Activated naive CD8-positive, alpha-beta T cell treated with anti-CD3 and anti-CD28 coated beads, Interleukin-2, amount 50 U/mL, for 24 hours (primary cell): Measurements from ENCODE around the gene COL19A1.
"Not testable (repeated sequence)": the region's sequence is repeated elsewhere in the genome, so short reads cannot be mapped to it uniquely, and the experiment has no call there.

Experiments used
- ATAC-seq: fragments of 150-1000 bp; cut with Tn5 transposase; one replicate; pipeline ENCODE4 v1.10.0; 2021
- DNase-seq: peaks from one replicate; pipeline ENCODE4 v3.0.0; 2021
- H3K27ac Mint-ChIP-seq: one replicate; pipeline ENCODE4 v1.8.0; 2021; ENCODE audit warnings: mild to moderate bottlenecking, mixed read lengths
- H3K27me3 Mint-ChIP-seq: one replicate; pipeline ENCODE4 v1.8.0; 2021; ENCODE audit warnings: mixed read lengths
- H3K36me3 Mint-ChIP-seq: one replicate; pipeline ENCODE4 v1.8.0; 2021; ENCODE audit warnings: low read depth, mixed read lengths
- H3K4me1 Mint-ChIP-seq: one replicate; pipeline ENCODE4 v1.8.0; 2021; ENCODE audit warnings: mixed read lengths
- H3K4me3 Mint-ChIP-seq: one replicate; pipeline ENCODE4 v1.8.0; 2021; ENCODE audit warnings: mild to moderate bottlenecking, moderate library complexity, mixed read lengths
- H3K9me3 Mint-ChIP-seq: one replicate; pipeline ENCODE4 v1.8.0; 2021; ENCODE audit warnings: mixed read lengths

Gene COL19A1

DNA sequence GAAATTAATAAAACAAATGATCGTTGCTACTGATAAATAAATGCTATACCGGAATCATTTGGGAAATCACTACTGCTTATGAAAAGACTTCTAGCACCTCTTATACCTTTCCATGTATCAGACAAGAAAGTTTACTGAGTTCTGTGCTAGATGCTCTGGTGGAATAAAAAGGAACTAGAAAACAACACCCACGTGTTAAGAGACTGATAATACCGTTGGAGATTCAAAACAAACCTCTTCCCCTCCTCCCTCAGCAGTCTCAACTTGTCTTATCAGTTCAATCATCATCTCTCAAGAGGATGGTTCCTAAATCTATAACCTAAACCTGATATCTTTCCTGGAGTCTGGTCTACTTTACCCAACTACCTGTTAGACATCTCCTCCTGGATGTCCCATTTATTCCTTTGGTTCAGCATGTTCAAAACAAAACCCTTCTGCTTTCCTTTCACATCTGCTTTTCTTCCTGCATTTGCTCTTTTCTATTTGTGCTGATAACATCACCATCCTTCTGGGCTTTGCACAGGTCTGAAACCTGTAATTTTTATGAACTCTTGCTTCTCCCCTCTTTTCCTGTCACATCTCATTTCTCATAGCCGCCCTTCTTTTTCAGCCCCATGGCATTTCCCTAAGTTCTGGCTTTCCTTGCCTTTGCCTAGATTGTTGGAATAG lies 122.2 kb downstream of the COL19A1 start:
- no peak for DNase-seq
- no peaks in the 10 kb centered on the region for H3K9me3 Mint-ChIP-seq
- no peak overlapping the region for H3K27ac Mint-ChIP-seq
- H3K36me3 Mint-ChIP-seq = no peaks in the 10 kb centered on the region
- ATAC-seq = no peak
- no peaks in the 10 kb centered on the region for H3K27me3 Mint-ChIP-seq
- H3K4me1 Mint-ChIP-seq = peaks cover 6% of the 10 kb centered on the region
- no peak overlapping the region for H3K4me3 Mint-ChIP-seq

DNA sequence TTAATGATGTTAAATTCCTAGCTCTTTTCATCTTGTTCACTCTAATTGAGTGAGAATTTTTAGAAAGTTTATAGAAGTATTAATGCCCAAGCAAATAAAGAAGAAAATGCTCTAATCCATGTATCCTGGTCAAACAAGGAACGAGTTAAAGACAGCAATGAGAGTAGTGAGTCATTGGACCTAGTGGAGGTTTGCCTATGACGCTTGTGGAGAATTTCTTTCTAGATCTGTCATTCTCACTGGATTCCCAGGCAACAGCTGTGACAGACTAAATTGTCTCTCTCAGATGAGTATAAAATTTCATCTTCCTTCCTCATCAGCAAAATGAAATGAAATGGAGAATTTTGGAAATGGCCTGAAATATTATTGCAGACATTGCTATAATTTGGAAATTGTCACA lies 127.9 kb downstream of the COL19A1 start:
- DNase-seq (no peak), ATAC-seq (no peak)
- Mint-ChIP-seq H3K4me3 (no peak overlapping the region), H3K9me3 (no peaks in the 10 kb centered on the region), H3K4me1 (no peaks in the 10 kb centered on the region), H3K27me3 (no peaks in the 10 kb centered on the region), H3K36me3 (no peaks in the 10 kb centered on the region), H3K27ac (no peak overlapping the region)

GRCh38 chr6:70008189-70008588 lies 141.8 kb downstream of the COL19A1 start:
- peaks cover 17% of the 10 kb centered on the region for H3K9me3 Mint-ChIP-seq
- peaks cover 2% of the 10 kb centered on the region for H3K27me3 Mint-ChIP-seq
- no peak overlapping the region for H3K4me3 Mint-ChIP-seq
- peaks cover 5% of the 10 kb centered on the region for H3K36me3 Mint-ChIP-seq
- no peak overlapping the region for H3K27ac Mint-ChIP-seq
- DNase-seq (no peak), ATAC-seq (no peak)
- no peaks in the 10 kb centered on the region for H3K4me1 Mint-ChIP-seq

DNA sequence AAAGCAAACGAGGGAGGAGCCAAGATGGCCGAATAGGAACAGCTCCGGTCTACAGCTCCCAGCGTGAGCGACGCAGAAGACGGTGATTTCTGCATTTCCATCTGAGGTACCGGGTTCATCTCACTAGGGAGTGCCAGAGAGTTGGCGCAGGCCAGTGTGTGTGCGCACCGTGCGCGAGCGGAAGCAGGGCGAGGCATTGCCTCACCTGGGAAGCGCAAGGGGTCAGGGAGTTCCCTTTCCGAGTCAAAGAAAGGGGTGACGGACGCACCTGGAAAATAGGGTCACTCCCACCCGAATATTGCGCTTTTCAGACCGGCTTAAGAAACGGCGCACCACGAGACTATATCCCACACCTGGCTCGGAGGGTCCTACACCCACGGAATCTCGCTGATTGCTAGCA lies 144.0 kb downstream of the COL19A1 start:
- H3K4me1 Mint-ChIP-seq, ATAC-seq, H3K4me3 Mint-ChIP-seq, H3K27ac Mint-ChIP-seq, DNase-seq, H3K27me3 Mint-ChIP-seq, H3K36me3 Mint-ChIP-seq: not testable (repeated sequence)
- H3K9me3 Mint-ChIP-seq = peaks cover 17% of the 10 kb centered on the region

DNA sequence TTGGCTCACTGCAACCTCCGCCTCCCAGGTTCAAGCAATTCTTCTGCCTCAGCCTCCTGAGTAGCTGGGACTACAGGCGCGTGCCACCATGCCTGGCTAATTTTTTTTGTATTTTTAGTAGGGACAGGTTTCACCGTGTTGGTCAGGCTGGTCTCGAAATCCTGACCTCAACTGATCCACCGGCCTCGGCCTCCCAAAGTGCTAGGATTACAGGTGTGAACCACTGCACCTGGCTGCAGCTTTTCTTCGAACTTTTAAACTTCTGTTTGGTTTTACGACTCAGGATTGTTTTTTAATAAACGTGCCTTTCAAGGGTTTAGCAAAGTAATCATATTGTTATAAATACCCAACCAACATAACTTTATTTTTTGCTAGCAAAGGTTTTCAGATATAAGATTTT lies 156.8 kb downstream of the COL19A1 start:
- not testable (repeated sequence) for DNase-seq, ATAC-seq, H3K4me1 Mint-ChIP-seq, H3K36me3 Mint-ChIP-seq, H3K27ac Mint-ChIP-seq, H3K4me3 Mint-ChIP-seq, H3K9me3 Mint-ChIP-seq, H3K27me3 Mint-ChIP-seq

- Mint-ChIP-seq H3K4me1 (no peaks in the 10 kb centered on the region), H3K27ac (no peak overlapping the region), H3K27me3 (no peaks in the 10 kb centered on the region), H3K9me3 (no peaks in the 10 kb centered on the region), H3K4me3 (no peak overlapping the region), H3K36me3 (no peaks in the 10 kb centered on the region)
- no peak for DNase-seq
- no peak for ATAC-seq
Observed at GRCh38 chr6:70028246-70028645, 161.9 kb downstream of the COL19A1 start.

- Mint-ChIP-seq H3K36me3 (no peaks in the 10 kb centered on the region), H3K27ac (no peak overlapping the region), H3K9me3 (no peaks in the 10 kb centered on the region), H3K27me3 (no peaks in the 10 kb centered on the region), H3K4me3 (no peak overlapping the region), H3K4me1 (no peaks in the 10 kb centered on the region)
- ATAC-seq (no peak), DNase-seq (no peak)
Observed at GRCh38 chr6:70028926-70029325, 162.6 kb downstream of the COL19A1 start.

GRCh38 chr6:70033781-70034180 lies 167.4 kb downstream of the COL19A1 start:
- Mint-ChIP-seq H3K27ac (no peak overlapping the region), H3K36me3 (no peaks in the 10 kb centered on the region), H3K4me3 (no peak overlapping the region), H3K9me3 (no peaks in the 10 kb centered on the region), H3K4me1 (no peaks in the 10 kb centered on the region), H3K27me3 (no peaks in the 10 kb centered on the region)
- no peak for ATAC-seq
- DNase-seq = no peak

DNA sequence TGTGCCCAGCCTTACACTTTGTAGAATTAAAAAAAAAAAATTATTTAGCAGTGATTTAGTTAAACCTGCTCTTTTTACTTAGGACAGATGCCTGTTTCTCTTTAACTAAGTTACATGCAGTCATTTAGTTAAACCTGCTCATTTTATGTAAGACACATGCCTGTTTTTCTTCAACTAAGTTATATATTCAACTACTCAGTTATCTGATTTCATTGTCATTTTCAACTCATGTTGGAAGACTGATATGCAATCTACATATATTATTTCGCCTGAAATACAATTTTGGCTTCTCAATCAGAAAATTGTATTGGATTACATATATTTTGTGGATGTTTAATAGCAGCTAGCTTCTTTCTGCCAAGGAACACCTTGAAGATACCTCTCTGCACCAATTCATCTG lies 171.1 kb downstream of the COL19A1 start:
- no peaks in the 10 kb centered on the region for H3K9me3 Mint-ChIP-seq
- ATAC-seq (no peak), DNase-seq (no peak)
- H3K36me3 Mint-ChIP-seq = no peaks in the 10 kb centered on the region
- H3K27ac Mint-ChIP-seq = no peak overlapping the region
- H3K27me3 Mint-ChIP-seq = no peaks in the 10 kb centered on the region
- no peak overlapping the region for H3K4me3 Mint-ChIP-seq
- H3K4me1 Mint-ChIP-seq = no peaks in the 10 kb centered on the region

DNA sequence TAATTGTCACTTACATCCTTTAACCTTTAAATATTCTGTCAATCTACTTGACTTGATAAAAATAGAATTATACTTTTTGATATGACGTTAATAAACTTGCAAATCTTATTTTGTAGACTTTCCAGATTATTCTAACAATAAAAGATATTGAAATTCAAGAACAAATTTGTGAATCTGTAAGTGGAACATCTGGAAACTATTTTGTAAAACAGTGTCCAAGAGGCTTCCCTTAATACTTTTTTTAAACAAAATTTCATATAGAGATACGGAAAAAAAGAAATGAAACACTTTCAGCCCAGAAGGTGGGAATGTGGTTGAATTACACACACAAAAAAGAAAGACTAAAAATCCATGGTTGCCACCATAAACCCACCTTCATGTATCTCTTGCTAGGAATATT lies 174.4 kb downstream of the COL19A1 start:
- Mint-ChIP-seq H3K27me3 (peaks cover 2% of the 10 kb centered on the region), H3K36me3 (no peaks in the 10 kb centered on the region), H3K27ac (no peak overlapping the region), H3K4me3 (no peak overlapping the region), H3K4me1 (no peaks in the 10 kb centered on the region), H3K9me3 (no peaks in the 10 kb centered on the region)
- DNase-seq = no peak
- no peak for ATAC-seq

GRCh38 chr6:70041411-70041810 lies 175.1 kb downstream of the COL19A1 start:
- DNase-seq = no peak
- H3K27me3 Mint-ChIP-seq = peaks cover 2% of the 10 kb centered on the region
- ATAC-seq = no peak
- H3K36me3 Mint-ChIP-seq = no peaks in the 10 kb centered on the region
- H3K9me3 Mint-ChIP-seq = no peaks in the 10 kb centered on the region
- no peak overlapping the region for H3K27ac Mint-ChIP-seq
- H3K4me3 Mint-ChIP-seq = no peak overlapping the region
- H3K4me1 Mint-ChIP-seq = no peaks in the 10 kb centered on the region

- peaks cover 2% of the 10 kb centered on the region for H3K27me3 Mint-ChIP-seq
- H3K36me3 Mint-ChIP-seq = no peaks in the 10 kb centered on the region
- ATAC-seq (no peak), DNase-seq (no peak)
- H3K27ac Mint-ChIP-seq = no peak overlapping the region
- H3K4me3 Mint-ChIP-seq = no peak overlapping the region
- no peaks in the 10 kb centered on the region for H3K9me3 Mint-ChIP-seq
- H3K4me1 Mint-ChIP-seq = no peaks in the 10 kb centered on the region
Observed at GRCh38 chr6:70045413-70045812, 179.1 kb downstream of the COL19A1 start.

DNA sequence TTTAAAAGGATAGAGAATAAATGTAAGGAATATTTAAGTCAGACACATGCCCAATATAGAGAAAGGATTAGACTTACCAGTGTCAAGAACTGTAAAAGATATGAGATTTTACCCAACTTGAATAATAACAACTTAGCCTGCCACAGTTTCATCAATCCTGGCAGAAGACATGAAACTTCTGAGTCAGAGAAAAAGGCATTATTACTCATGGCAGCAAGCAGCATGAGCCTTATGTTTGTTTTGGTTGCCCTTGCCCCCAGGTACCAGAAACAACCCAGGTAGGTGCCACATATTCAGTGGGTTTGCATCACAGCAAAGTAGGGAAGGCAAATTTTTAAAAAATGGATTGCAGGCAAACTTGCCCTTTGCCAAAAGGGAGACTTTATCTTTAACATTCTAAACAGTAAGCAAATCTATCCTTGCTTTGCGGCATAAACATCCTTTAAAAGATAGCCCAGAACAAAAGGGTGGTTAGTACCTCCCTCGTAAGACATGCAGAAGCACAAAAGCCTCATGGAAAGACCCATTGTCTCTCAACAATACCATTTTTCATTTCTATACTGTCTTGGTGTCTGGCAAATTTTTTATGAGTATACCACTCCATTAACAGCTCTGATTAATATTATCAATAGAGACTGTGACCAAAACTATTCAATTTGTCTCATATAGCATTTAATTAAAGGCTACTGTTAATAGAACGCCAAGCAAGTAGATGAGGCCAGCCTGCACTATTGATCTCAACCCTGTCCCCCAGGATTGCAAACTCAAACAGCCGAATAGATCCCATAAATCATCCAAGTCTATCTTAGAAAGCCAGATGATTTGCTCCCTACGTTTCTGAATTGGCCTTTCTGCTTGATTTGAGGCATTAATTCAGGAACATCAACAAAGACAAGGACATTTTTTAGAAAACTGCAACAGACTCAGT lies 185.1 kb downstream of the COL19A1 start:
- no peaks in the 10 kb centered on the region for H3K9me3 Mint-ChIP-seq
- peaks cover 3% of the 10 kb centered on the region for H3K27me3 Mint-ChIP-seq
- no peak overlapping the region for H3K27ac Mint-ChIP-seq
- ATAC-seq (no peak), DNase-seq (no peak)
- no peaks in the 10 kb centered on the region for H3K4me1 Mint-ChIP-seq
- H3K36me3 Mint-ChIP-seq = no peaks in the 10 kb centered on the region
- H3K4me3 Mint-ChIP-seq = no peak overlapping the region

DNA sequence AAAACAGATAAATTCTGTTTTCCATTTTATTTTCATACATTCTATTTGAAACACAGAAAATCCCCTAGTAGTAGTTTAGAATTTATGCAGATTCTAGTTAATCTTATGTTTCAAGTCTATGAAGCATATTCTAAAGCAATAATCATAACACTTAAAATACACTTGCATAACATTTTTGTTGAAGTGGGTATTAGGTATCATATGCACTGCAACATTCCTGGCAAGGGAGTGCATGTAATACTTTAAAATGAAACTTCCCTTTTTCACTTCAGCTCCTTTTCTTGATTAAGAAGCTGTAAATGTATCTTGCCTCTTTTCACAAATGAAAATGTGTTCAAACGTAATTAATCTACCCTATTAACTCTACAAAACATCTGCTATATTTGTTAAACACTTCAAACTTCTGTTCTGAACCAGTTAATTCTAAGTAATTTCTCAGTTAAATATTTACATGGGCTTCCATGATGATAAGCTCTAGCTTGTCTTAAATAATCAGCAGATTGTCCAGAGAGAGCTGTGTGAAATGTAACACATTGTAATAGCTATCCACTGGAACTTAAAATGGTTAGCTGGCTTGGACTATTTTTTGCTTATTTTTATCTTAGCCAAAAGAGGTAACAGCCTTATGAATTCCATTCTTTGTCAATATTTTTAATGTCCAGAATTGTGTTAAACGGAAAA lies 192.8 kb downstream of the COL19A1 start:
- no peak overlapping the region for H3K27ac Mint-ChIP-seq
- no peaks in the 10 kb centered on the region for H3K36me3 Mint-ChIP-seq
- peaks cover 3% of the 10 kb centered on the region for H3K27me3 Mint-ChIP-seq
- no peak for ATAC-seq
- no peak overlapping the region for H3K4me3 Mint-ChIP-seq
- no peaks in the 10 kb centered on the region for H3K4me1 Mint-ChIP-seq
- H3K9me3 Mint-ChIP-seq = no peaks in the 10 kb centered on the region
- DNase-seq = no peak

DNA sequence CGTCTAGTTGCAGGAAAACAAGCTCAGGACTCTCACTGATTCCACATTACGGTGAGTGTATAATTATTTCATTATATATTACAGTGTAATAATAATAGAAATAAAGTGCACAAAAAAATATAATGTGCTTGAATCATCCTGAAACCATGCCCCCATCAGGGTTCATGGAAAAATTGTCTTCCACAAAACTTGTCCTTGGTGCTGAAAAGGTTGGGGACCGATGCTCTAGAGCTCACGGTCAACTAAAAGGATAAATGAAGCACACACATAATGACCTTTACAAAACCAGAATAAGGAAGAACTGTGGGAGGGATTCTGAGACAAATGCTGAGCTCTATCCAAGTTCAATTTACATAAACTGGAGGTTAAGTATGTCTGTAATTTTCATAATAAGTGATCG lies 194.3 kb downstream of the COL19A1 start:
- ATAC-seq = no peak
- no peak overlapping the region for H3K4me3 Mint-ChIP-seq
- H3K27ac Mint-ChIP-seq = no peak overlapping the region
- no peaks in the 10 kb centered on the region for H3K9me3 Mint-ChIP-seq
- DNase-seq = no peak
- peaks cover 3% of the 10 kb centered on the region for H3K27me3 Mint-ChIP-seq
- no peaks in the 10 kb centered on the region for H3K36me3 Mint-ChIP-seq
- H3K4me1 Mint-ChIP-seq = no peaks in the 10 kb centered on the region
